ENCODE measurements around the gene SDHAF4.

The SDHAF4 gene

DNA sequence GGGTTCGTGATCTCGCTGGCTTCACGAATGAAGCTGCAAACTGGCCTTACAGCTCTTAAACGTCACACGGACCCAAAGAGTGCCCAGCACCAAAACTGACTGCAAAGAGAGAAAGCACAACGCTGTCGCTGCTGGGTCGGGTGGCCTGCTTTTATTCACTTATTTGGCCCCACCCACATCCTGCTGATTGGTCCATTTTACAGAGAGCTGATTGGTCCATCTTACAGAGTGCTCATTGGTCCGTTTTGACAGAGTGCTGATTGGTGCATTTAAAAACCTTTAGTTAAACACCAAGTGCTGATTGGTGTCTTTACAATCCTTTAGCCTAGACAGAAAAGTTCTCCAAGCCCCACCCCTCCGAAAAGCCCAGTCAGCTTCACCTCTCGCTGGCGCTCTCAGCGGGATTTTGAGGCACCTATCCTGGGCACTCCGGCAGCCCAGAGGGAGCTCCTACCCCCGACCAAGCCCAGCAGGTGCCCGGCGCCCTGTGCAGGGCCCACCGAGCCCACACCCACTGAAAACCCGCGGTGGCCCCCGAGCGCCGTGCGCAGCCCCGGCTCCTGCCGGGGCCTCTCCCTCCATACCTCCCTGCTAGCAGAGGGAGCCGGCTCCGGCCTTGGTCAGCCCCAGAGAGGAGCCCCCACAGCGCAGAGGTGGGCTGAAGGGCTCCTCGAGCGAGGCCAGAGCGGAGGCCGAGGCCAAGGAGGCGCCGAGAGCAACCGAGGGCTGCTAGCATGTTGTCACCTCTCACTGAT is 60.9 kb downstream of the SDHAF4 start:
- no peak for TF ChIP-seq POLR2AphosphoS5 (IDR thresholded peaks at IDR 0.05; ENCODE audit: low read depth, low read length)
- TF ChIP-seq TAF1 (IDR thresholded peaks at IDR 0.05; ENCODE audit: borderline replicate concordance, insufficient read depth, low read length): no peak
- TF ChIP-seq, protein P1, sequence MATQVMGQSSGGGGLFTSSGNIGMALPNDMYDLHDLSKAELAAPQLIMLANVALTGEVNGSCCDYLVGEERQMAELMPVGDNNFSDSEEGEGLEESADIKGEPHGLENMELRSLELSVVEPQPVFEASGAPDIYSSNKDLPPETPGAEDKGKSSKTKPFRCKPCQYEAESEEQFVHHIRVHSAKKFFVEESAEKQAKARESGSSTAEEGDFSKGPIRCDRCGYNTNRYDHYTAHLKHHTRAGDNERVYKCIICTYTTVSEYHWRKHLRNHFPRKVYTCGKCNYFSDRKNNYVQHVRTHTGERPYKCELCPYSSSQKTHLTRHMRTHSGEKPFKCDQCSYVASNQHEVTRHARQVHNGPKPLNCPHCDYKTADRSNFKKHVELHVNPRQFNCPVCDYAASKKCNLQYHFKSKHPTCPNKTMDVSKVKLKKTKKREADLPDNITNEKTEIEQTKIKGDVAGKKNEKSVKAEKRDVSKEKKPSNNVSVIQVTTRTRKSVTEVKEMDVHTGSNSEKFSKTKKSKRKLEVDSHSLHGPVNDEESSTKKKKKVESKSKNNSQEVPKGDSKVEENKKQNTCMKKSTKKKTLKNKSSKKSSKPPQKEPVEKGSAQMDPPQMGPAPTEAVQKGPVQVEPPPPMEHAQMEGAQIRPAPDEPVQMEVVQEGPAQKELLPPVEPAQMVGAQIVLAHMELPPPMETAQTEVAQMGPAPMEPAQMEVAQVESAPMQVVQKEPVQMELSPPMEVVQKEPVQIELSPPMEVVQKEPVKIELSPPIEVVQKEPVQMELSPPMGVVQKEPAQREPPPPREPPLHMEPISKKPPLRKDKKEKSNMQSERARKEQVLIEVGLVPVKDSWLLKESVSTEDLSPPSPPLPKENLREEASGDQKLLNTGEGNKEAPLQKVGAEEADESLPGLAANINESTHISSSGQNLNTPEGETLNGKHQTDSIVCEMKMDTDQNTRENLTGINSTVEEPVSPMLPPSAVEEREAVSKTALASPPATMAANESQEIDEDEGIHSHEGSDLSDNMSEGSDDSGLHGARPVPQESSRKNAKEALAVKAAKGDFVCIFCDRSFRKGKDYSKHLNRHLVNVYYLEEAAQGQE (IDR thresholded peaks at IDR 0.05; ENCODE audit: insufficient read depth in 1 of 2, low read depth in 2 of 2, low read length in 2 of 2): no peak
- no peak for TF ChIP-seq FOXP2 (optimal IDR thresholded peaks at IDR 0.05; ENCODE audit: borderline replicate concordance, extremely low read depth, extremely low read length, insufficient read depth)
- no peak for TF ChIP-seq SIN3A (IDR thresholded peaks at IDR 0.05; ENCODE audit: borderline replicate concordance, insufficient read depth, low read length)

DNA sequence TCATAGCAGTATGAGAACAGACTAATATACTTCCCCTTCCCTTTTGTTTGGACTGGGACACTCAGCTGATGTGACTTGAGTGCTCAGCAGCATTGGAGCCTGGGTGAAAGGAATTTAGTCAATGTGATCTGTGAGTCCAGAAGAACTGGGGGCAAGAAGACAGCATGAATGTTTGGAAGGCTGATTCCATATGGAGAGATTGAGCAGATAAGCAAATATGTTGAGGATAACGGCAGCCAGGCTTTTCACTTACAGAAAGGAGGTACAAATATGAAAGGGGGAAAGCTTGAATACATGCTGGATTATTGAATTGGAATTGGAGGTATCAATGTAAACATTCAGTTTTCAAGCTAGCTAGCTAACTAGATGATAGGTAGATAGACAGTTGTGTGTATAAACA is 63.2 kb downstream of the SDHAF4 start:
- TF ChIP-seq SIN3A (IDR thresholded peaks at IDR 0.05; ENCODE audit: borderline replicate concordance, insufficient read depth, low read length): no peak
- no peak for TF ChIP-seq POLR2AphosphoS5 (IDR thresholded peaks at IDR 0.05; ENCODE audit: low read depth, low read length)
- TF ChIP-seq FOXP2 (optimal IDR thresholded peaks at IDR 0.05; ENCODE audit: borderline replicate concordance, extremely low read depth, extremely low read length, insufficient read depth): no peak
- TF ChIP-seq, protein P1 (IDR thresholded peaks at IDR 0.05; ENCODE audit: insufficient read depth in 1 of 2, low read depth in 2 of 2, low read length in 2 of 2): no peak
- TF ChIP-seq TAF1 (IDR thresholded peaks at IDR 0.05; ENCODE audit: borderline replicate concordance, insufficient read depth, low read length): no peak

DNA sequence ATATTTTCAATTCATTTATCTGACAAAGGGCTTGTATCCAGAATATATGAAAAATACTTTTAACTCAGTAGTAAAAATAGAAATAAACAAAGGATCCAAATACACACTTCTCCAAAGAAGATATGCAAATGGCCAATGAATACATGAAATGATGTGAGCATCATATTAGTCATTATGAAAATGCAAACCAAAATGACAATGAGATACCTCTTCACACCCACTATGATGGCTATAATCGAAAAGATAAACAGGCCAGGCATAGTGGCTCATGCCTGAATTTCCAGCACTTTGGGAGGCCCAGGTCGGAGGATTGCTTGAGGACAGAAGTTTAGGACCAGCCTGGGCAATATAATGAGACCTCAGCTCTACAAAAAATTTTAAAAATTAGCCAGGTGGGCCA is 67.1 kb downstream of the SDHAF4 start:
- TF ChIP-seq FOXP2 (optimal IDR thresholded peaks at IDR 0.05; ENCODE audit: borderline replicate concordance, extremely low read depth, extremely low read length, insufficient read depth) (no peak), SIN3A (IDR thresholded peaks at IDR 0.05; ENCODE audit: borderline replicate concordance, insufficient read depth, low read length) (no peak), POLR2AphosphoS5 (IDR thresholded peaks at IDR 0.05; ENCODE audit: low read depth, low read length) (no peak), TAF1 (IDR thresholded peaks at IDR 0.05; ENCODE audit: borderline replicate concordance, insufficient read depth, low read length) (no peak)
- TF ChIP-seq, protein P1 (IDR thresholded peaks at IDR 0.05; ENCODE audit: insufficient read depth in 1 of 2, low read depth in 2 of 2, low read length in 2 of 2): no peak

DNA sequence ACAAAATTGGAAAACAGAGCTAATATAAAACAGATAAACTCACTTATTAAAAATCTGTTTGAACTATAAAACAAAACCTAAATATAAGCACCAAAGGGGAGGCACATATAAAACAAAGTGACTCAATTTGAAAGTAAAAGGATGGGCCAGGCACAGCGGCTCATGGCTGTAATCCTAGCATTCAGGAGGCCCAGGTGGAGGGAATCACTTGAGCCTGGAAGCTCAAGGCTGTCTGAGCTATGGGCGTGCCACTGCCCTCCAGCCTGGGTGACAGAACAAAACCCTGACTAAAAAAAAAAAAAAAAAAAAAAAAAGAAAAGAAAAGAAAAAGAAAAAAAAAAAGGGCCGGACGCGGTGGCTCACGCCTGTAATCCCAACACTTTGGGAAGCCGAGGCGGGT is 69.9 kb downstream of the SDHAF4 start:
- TF ChIP-seq FOXP2 (optimal IDR thresholded peaks at IDR 0.05; ENCODE audit: borderline replicate concordance, extremely low read depth, extremely low read length, insufficient read depth) (no peak), POLR2AphosphoS5 (IDR thresholded peaks at IDR 0.05; ENCODE audit: low read depth, low read length) (no peak), SIN3A (IDR thresholded peaks at IDR 0.05; ENCODE audit: borderline replicate concordance, insufficient read depth, low read length) (no peak), TAF1 (IDR thresholded peaks at IDR 0.05; ENCODE audit: borderline replicate concordance, insufficient read depth, low read length) (no peak)
- TF ChIP-seq, protein P1 (IDR thresholded peaks at IDR 0.05; ENCODE audit: insufficient read depth in 1 of 2, low read depth in 2 of 2, low read length in 2 of 2): no peak

Measured in PFSK-1 (cell line).